Progenitor cell of endocrine pancreas (in vitro differentiated cells): ENCODE measurements around the gene RAP1GDS1. TPM values are rescaled to one million over a fixed set of nuclear protein-coding genes. Genes with fewer than 3 reads are reported as not detected.
"Not testable (repeated sequence)": the region's sequence is repeated elsewhere in the genome, so short reads cannot be mapped to it uniquely, and the experiment has no call there.

Experiments used
- DNase-seq: peaks from one replicate; pipeline ENCODE4 v3.0.0; 2021; ENCODE audit warnings: low spot score; ENCODE audit not compliant: unreplicated experiment
- H3K27ac Mint-ChIP-seq: 2 replicates; pipeline ENCODE4 v1.8.0; 2021; ENCODE audit warnings: mild to moderate bottlenecking, moderate library complexity, mixed read lengths
- H3K27me3 Mint-ChIP-seq: 2 replicates; pipeline ENCODE4 v1.8.0; 2021; ENCODE audit warnings: mixed read lengths
- H3K36me3 Mint-ChIP-seq: 2 replicates; pipeline ENCODE4 v1.8.0; 2022; ENCODE audit warnings: mixed read lengths; ENCODE audit not compliant: insufficient read depth
- H3K4me1 Mint-ChIP-seq: 2 replicates; pipeline ENCODE4 v1.8.0; 2021; ENCODE audit warnings: low read depth, mixed read lengths
- H3K4me3 Mint-ChIP-seq: 2 replicates; pipeline ENCODE4 v1.8.0; 2021; ENCODE audit warnings: low read depth, mild to moderate bottlenecking, moderate library complexity, mixed read lengths
- H3K9me3 Mint-ChIP-seq: 2 replicates; pipeline ENCODE4 v1.8.0; 2021; ENCODE audit warnings: low read depth, mixed read lengths
- total RNA-seq: library from RNA; stranded (reverse); gene quantifications from 2 replicates; pipeline ENCODE4 v1.2.1, GENCODE V29; 2021
- TF ChIP-seq, protein P1 (sequence below): fragments of 200-600 bp; sonication (generic); IDR thresholded peaks from one replicate; pipeline ENCODE4 v1.5.0; 2021; ENCODE audit warnings: antibody characterized with exemption, mild to moderate bottlenecking; ENCODE audit not compliant: unreplicated experiment

Gene RAP1GDS1
- total RNA-seq, 1 donor from 2014 or later: 24.4 TPM

- H3K9me3 Mint-ChIP-seq: no peaks in the 10 kb centered on the region
- TF ChIP-seq, protein P1, sequence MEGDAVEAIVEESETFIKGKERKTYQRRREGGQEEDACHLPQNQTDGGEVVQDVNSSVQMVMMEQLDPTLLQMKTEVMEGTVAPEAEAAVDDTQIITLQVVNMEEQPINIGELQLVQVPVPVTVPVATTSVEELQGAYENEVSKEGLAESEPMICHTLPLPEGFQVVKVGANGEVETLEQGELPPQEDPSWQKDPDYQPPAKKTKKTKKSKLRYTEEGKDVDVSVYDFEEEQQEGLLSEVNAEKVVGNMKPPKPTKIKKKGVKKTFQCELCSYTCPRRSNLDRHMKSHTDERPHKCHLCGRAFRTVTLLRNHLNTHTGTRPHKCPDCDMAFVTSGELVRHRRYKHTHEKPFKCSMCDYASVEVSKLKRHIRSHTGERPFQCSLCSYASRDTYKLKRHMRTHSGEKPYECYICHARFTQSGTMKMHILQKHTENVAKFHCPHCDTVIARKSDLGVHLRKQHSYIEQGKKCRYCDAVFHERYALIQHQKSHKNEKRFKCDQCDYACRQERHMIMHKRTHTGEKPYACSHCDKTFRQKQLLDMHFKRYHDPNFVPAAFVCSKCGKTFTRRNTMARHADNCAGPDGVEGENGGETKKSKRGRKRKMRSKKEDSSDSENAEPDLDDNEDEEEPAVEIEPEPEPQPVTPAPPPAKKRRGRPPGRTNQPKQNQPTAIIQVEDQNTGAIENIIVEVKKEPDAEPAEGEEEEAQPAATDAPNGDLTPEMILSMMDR: no peak
- H3K4me3 Mint-ChIP-seq: no peak overlapping the region
- H3K36me3 Mint-ChIP-seq: peaks cover 4% of the 10 kb centered on the region
- peaks cover 2% of the 10 kb centered on the region for H3K4me1 Mint-ChIP-seq
- peaks cover 4% of the 10 kb centered on the region for H3K27me3 Mint-ChIP-seq
- no peak for DNase-seq
- H3K27ac Mint-ChIP-seq: no peak overlapping the region
Measured at GRCh38 chr4:98470831-98471230, 209.6 kb downstream of the RAP1GDS1 start.

GRCh38 chr4:98473046-98473445 is 211.9 kb downstream of the RAP1GDS1 start:
- Mint-ChIP-seq H3K4me3 (no peak overlapping the region), H3K9me3 (no peaks in the 10 kb centered on the region), H3K36me3 (peaks cover 4% of the 10 kb centered on the region), H3K27me3 (peaks cover 4% of the 10 kb centered on the region), H3K27ac (no peak overlapping the region), H3K4me1 (no peaks in the 10 kb centered on the region)
- DNase-seq: no peak
- TF ChIP-seq, protein P1: no peak

GRCh38 chr4:98474408-98474844 is 213.2 kb downstream of the RAP1GDS1 start:
- Mint-ChIP-seq H3K9me3 (no peaks in the 10 kb centered on the region), H3K4me1 (no peaks in the 10 kb centered on the region), H3K36me3 (peaks cover 4% of the 10 kb centered on the region), H3K27ac (no peak overlapping the region), H3K4me3 (no peak overlapping the region), H3K27me3 (no peaks in the 10 kb centered on the region)
- no peak for DNase-seq
- TF ChIP-seq, protein P1: no peak

DNA sequence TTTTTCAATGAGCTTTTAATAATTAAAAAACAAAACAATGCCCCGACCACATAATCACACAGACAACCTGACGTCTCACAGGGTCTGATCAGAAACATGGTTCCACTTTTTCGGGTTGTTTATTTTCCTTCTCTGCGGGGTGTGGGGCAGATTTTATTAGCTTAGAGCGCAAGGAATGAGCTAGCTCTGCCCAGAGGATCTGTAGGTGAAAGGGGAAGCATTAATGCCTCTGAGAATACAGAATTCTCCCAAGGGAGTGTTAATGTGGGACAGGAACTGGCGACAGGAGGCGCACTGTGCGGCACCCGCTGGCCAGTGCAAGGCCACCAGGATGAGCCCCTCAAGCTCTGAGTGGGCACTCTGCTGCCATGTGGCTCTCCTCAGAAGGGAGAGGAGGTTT is 215.7 kb downstream of the RAP1GDS1 start:
- TF ChIP-seq, protein P1: no peak
- Mint-ChIP-seq H3K9me3 (peaks cover 3% of the 10 kb centered on the region), H3K4me1 (peaks cover 4% of the 10 kb centered on the region), H3K4me3 (no peak overlapping the region), H3K27me3 (no peaks in the 10 kb centered on the region), H3K36me3 (peaks cover under 1% of the 10 kb centered on the region), H3K27ac (no peak overlapping the region)
- no peak for DNase-seq

DNA sequence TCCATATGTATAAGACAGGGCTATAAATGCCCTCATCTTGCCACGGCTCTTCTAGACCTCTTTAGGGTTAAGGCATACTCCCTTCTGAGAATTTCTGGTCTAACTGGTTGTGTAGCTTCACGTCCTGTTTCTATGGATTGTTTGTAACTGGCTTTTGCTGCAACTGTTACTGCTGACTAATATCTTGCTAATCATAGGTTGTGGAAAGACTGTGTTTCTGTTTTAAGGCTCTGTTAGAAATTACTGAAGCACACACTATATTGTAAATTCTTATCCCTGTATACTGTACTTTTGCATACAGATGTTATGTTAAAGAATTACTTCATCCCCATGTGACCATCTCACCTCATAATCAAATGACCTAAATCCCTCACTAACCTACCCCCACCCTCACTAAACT is 218.4 kb downstream of the RAP1GDS1 start:
- H3K36me3 Mint-ChIP-seq, H3K27me3 Mint-ChIP-seq, DNase-seq, H3K4me3 Mint-ChIP-seq, H3K9me3 Mint-ChIP-seq: not testable (repeated sequence)
- peak overlapping the region; percentile 72 for H3K27ac Mint-ChIP-seq
- H3K4me1 Mint-ChIP-seq: peaks cover 15% of the 10 kb centered on the region

DNA sequence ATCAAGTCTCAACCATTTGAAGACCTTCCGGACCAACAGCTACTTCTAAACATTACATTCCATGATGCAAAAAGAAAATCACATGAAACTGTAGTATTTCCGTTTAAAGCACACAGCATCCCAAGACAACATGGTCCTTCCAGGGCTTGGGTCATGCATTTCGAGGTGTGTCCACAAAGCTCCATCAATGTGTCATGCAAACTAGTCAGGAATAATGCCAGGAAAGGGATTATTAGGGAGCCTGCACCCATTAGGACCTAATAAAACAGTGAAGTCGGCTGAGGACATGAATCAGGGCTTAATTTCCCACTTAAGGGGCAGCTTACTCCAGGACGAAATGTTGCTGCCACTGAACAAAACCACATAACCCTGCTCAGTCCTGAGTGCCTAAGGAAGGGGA is 219.4 kb downstream of the RAP1GDS1 start:
- H3K4me3 Mint-ChIP-seq: no peak overlapping the region
- peaks cover 15% of the 10 kb centered on the region for H3K4me1 Mint-ChIP-seq
- H3K27me3 Mint-ChIP-seq: no peaks in the 10 kb centered on the region
- TF ChIP-seq, protein P1: no peak
- no peak overlapping the region for H3K27ac Mint-ChIP-seq
- no peak for DNase-seq
- peaks cover 3% of the 10 kb centered on the region for H3K9me3 Mint-ChIP-seq
- H3K36me3 Mint-ChIP-seq: no peaks in the 10 kb centered on the region
